Measurements from ENCODE around the gene IFNL1. TPM values are rescaled to one million over a fixed set of nuclear protein-coding genes. Genes with fewer than 3 reads are reported as not detected.

Gene IFNL1
- total and polyA plus RNA-seq, 9 of the 15 experiments (the other 6 are each of a cell fraction or from before 2014, with no cell fraction given) = not detected

- POLR2A ChIA-PET = no interaction called here
- ATAC-seq (no peak), DNase-seq (ENCODE audit: extremely low read depth in 1 of 4, low spot score in 3 of 4) (no peak), FAIRE-seq (no peak)
- H4K20me1 ChIP-seq (replicated peaks; ENCODE audit: control insufficient read depth, insufficient read depth, low read length) = no peaks in the 10 kb centered on the region
- BruUV-seq (replicated peaks) = no TSS peak
- TF ChIP-seq ZBTB33 (CRISPR knock-in tag; IDR thresholded peaks at IDR 0.05) (peak; percentile 40), JUNB (CRISPR knock-in tag; conservative IDR thresholded peaks at IDR 0.05) (no peak), ZNF507 (tag; conservative IDR thresholded peaks at IDR 0.05) (no peak), GTF2E2 (tag; IDR thresholded peaks at IDR 0.05) (no peak)
- no peaks in the 10 kb centered on the region for H3K9me3 ChIP-seq (replicated peaks; ENCODE audit: control insufficient read depth, insufficient read depth, low read depth, low read length)
- H3K4me1 ChIP-seq (replicated peaks in 1 of 2; ENCODE audit: control insufficient read depth in 2 of 2, insufficient read depth in 2 of 2, low read length in 2 of 2) = peaks cover 13 to 29% of the 10 kb centered on the region in 2 experiments
- 79% methylated on average over 30 of the region's 92 CpGs for WGBS (ENCODE audit: insufficient coverage, low coverage, missing lambda C conversion rate)
- no peak overlapping the region for H3K4me2 ChIP-seq (ENCODE audit: insufficient read depth, low read length)
- no peaks in the 10 kb centered on the region for H3K9me1 ChIP-seq (ENCODE audit: control insufficient read depth, insufficient read depth, low read length)
- H3K27ac ChIP-seq (ENCODE audit: extremely low read depth, low read depth, low read length) = no peak overlapping the region
- intact Hi-C loops (cut with micrococcal nuclease) (no loop called here), in situ Hi-C loops (cut with MboI) (no loop called here)
- no peak overlapping the region for H2AFZ ChIP-seq (ENCODE audit: low read depth, low read length)
- H3K79me2 ChIP-seq (ENCODE audit: control insufficient read depth, insufficient read depth, low read length) = no peaks in the 10 kb centered on the region
- peak overlapping the region in 1 of 2 experiments; percentile 1; a peak in 1 of 4 replicates for H3K9ac ChIP-seq (ENCODE audit: insufficient read depth in 1 of 2, low read depth in 2 of 2, low read length in 2 of 2)
- H3K27me3 ChIP-seq (ENCODE audit: control insufficient read depth in 2 of 2, insufficient read depth in 2 of 2, low read length in 2 of 2) = no peaks in the 10 kb centered on the region
- H3K36me3 ChIP-seq (ENCODE audit: control insufficient read depth, insufficient read depth, low read length) = no peaks in the 10 kb centered on the region
- no peak overlapping the region for H3K4me3 ChIP-seq
- CTCF ChIA-PET (ENCODE audit: low intra/inter-chr PET ratio) = no interaction called here
Observed at GRCh38 chr19:39247701-39248664, 48.2 kb upstream of the IFNL1 start.
